Measurements from ENCODE around the gene EYA2. TPM values are rescaled to one million over a fixed set of nuclear protein-coding genes. Genes with fewer than 3 reads are reported as not detected.

The EYA2 gene
- total RNA-seq, 1 experiment from 2014 or later = 0.74 TPM

GRCh38 chr20:46850416-46850815, 44.2 kb upstream of the EYA2 start:
- H3K27ac ChIP-seq (ENCODE audit: insufficient read length, low read depth, low read length) = no peak overlapping the region
- Mint-ChIP-seq H3K27ac (no peak overlapping the region), H3K27me3 (ENCODE audit: low read depth) (peaks cover 13% of the 10 kb centered on the region), H3K4me1 (peaks cover 0 to 6% of the 10 kb centered on the region in 2 experiments; a peak in 2 of 4 replicates), H3K4me3 (no peak overlapping the region), H3K36me3 (ENCODE audit: insufficient read depth in 1 of 3, low read depth in 3 of 3) (no peaks in the 10 kb centered on the region), H3K9me3 (no peaks in the 10 kb centered on the region)
- H3K23ac ChIP-seq (ENCODE audit: insufficient read length, low read depth, low read length) = no peak overlapping the region
- DNase-seq = no peak
- H4K20me1 ChIP-seq (ENCODE audit: control insufficient read depth, insufficient read depth, insufficient read length) = no peaks in the 10 kb centered on the region
- no peak overlapping the region for H2BK20ac ChIP-seq (ENCODE audit: low read depth, low read length, poor library complexity, severe bottlenecking)
- no peak for TF ChIP-seq CTCF (conservative IDR thresholded peaks at IDR 0.05)
- no peak overlapping the region for H2BK15ac ChIP-seq (ENCODE audit: low read depth, low read length)
- no peaks in the 10 kb centered on the region for H3K4me1 ChIP-seq (ENCODE audit: insufficient read depth, low read length)
- no CpG with 5 or more reads among the region's 10 CpGs for WGBS (ENCODE audit: extremely low coverage, insufficient read length, low lambda C conversion rate)
- no peak overlapping the region for H4K5ac ChIP-seq (ENCODE audit: insufficient read length, low read depth, low read length)
- no peak overlapping the region for H2BK12ac ChIP-seq (ENCODE audit: insufficient read length, low read depth, low read length)
- no peak overlapping the region for H3K56ac ChIP-seq (ENCODE audit: insufficient read length, low read depth, low read length)
- no peak overlapping the region for H2BK5ac ChIP-seq (ENCODE audit: insufficient read length, low read length)
- H3K9ac ChIP-seq (ENCODE audit: extremely low read depth, insufficient read length, low read length) = no peak overlapping the region
- H3K4ac ChIP-seq (ENCODE audit: low read depth, low read length) = no peak overlapping the region
- no peak overlapping the region for H3K14ac ChIP-seq (ENCODE audit: insufficient read depth, low read length)
- no peaks in the 10 kb centered on the region for H3K9me3 ChIP-seq (ENCODE audit: control insufficient read depth, low read depth, low read length)
- H2AK5ac ChIP-seq (ENCODE audit: insufficient read length, low read length) = no peak overlapping the region
- H3K27me3 ChIP-seq (ENCODE audit: insufficient read depth, low read length) = no peaks in the 10 kb centered on the region
- H4K91ac ChIP-seq (ENCODE audit: insufficient read length, low read depth, low read length) = no peak overlapping the region
- no peaks in the 10 kb centered on the region for H3K23me2 ChIP-seq (ENCODE audit: insufficient read length, low read depth, low read length, poor library complexity, severe bottlenecking)
- H3K79me1 ChIP-seq (ENCODE audit: insufficient read depth, low read depth, low read length, poor library complexity, severe bottlenecking) = no peaks in the 10 kb centered on the region
- no peak overlapping the region for H3K18ac ChIP-seq (ENCODE audit: insufficient read length, low read depth, low read length)
- H3T11ph ChIP-seq (ENCODE audit: low read length) = no peak overlapping the region
- H3K79me2 ChIP-seq (ENCODE audit: insufficient read depth, low read length) = no peaks in the 10 kb centered on the region
- H3K4me2 ChIP-seq (ENCODE audit: insufficient read depth, insufficient read length, low read length) = no peak overlapping the region
- no peak overlapping the region for H2BK120ac ChIP-seq (ENCODE audit: low read depth, low read length, poor library complexity, severe bottlenecking)
- no peak overlapping the region for H4K8ac ChIP-seq (replicated peaks; ENCODE audit: insufficient read length, low read depth, low read length)
- H2AFZ ChIP-seq (ENCODE audit: low read length) = no peak overlapping the region
